ENCODE measurements around the gene SMIM1. TPM values are rescaled to one million over a fixed set of nuclear protein-coding genes. Genes with fewer than 3 reads are reported as not detected.

The SMIM1 gene
- total and polyA plus RNA-seq, 9 of the 15 experiments (the other 6 are each of a cell fraction or from before 2014, with no cell fraction given) = 2.3 to 125 (median 24.3) TPM

GRCh38 chr1:3775490-3776230, 3.1 kb downstream of the SMIM1 start (continued):
- no peak for TF ChIP-seq ZNF512 (tag; IDR thresholded peaks at IDR 0.05)
- no peak for TF ChIP-seq TEAD2 (tag; IDR thresholded peaks at IDR 0.05)
- TF ChIP-seq ZNF354B (CRISPR knock-in tag; IDR thresholded peaks at IDR 0.05) = no peak
- no peak for TF ChIP-seq ZNF274 (IDR thresholded peaks at IDR 0.05; ENCODE audit: borderline replicate concordance, low read depth, low read length)
- TF ChIP-seq ZFPM2 (CRISPR knock-in tag; IDR thresholded peaks at IDR 0.05) = no peak
- no peak for TF ChIP-seq NCOA1 (IDR thresholded peaks at IDR 0.05; ENCODE audit: low read depth)
- TF ChIP-seq TCF3 (CRISPR knock-in tag; IDR thresholded peaks at IDR 0.05) = peak; percentile 50
- TF ChIP-seq ZBTB7A (IDR thresholded peaks at IDR 0.05; ENCODE audit: borderline replicate concordance, control insufficient read depth, low read depth, low read length) = peak; percentile 37; the same call in 1 of the 2 replicates
- no peak for TF ChIP-seq EHMT2 (IDR thresholded peaks at IDR 0.05)
- no peak for TF ChIP-seq ZBTB5 (IDR thresholded peaks at IDR 0.05)
- TF ChIP-seq TBL1XR1 (IDR thresholded peaks at IDR 0.05; ENCODE audit: low read length in 2 of 2) = peak; percentile 10 to 12; a peak in 1 of 4 replicates
- no peak for TF ChIP-seq MBD1 (CRISPR knock-in tag; IDR thresholded peaks at IDR 0.05)
- peak; percentile 22; the same call in 1 of the 2 replicates for TF ChIP-seq ZKSCAN1 (IDR thresholded peaks at IDR 0.05; ENCODE audit: low read depth, low read length)
- peak; percentile 15 to 66; a peak in 3 of 4 replicates for TF ChIP-seq RAD21 (CRISPR knock-in tag; conservative IDR thresholded peaks at IDR 0.05 in 1 of 2, IDR thresholded peaks at IDR 0.05 in 1 of 2)
- no peak for TF ChIP-seq SMARCB1 (IDR thresholded peaks at IDR 0.05; ENCODE audit: insufficient read length, low read depth)
- TF ChIP-seq ZBED1 (IDR thresholded peaks at IDR 0.05) = no peak; the same call in 1 of the 2 replicates
- TF ChIP-seq MYC (IDR thresholded peaks at IDR 0.05; ENCODE audit: low read depth, low read length) = peak; percentile 97
- peak; percentile 88 for TF ChIP-seq MYC (CRISPR knock-in tag; IDR thresholded peaks at IDR 0.05; ENCODE audit: borderline replicate concordance, low read depth)
- no peak for TF ChIP-seq HMBOX1 (IDR thresholded peaks at IDR 0.05)
- no peak for TF ChIP-seq ZNF121 (CRISPR knock-in tag; conservative IDR thresholded peaks at IDR 0.05)
- peak; percentile 46; the same call in 1 of the 2 replicates for TF ChIP-seq HCFC1 (IDR thresholded peaks at IDR 0.05; ENCODE audit: low read depth, low read length)
- no peak for TF ChIP-seq HMG20B (CRISPR knock-in tag; IDR thresholded peaks at IDR 0.05)
- no peak for TF ChIP-seq NFIX (CRISPR knock-in tag; IDR thresholded peaks at IDR 0.05; ENCODE audit: low read depth)
- no peak for TF ChIP-seq RUNX1 (IDR thresholded peaks at IDR 0.05; ENCODE audit: low read depth)
